NCI-H146 (cell line): ENCODE data around the gene CENPO.

Source experiments
- DNase-seq: peaks from one replicate; lab custom pipeline; 2025; lab: John Stamatoyannopoulos, UW

The CENPO gene

DNA sequence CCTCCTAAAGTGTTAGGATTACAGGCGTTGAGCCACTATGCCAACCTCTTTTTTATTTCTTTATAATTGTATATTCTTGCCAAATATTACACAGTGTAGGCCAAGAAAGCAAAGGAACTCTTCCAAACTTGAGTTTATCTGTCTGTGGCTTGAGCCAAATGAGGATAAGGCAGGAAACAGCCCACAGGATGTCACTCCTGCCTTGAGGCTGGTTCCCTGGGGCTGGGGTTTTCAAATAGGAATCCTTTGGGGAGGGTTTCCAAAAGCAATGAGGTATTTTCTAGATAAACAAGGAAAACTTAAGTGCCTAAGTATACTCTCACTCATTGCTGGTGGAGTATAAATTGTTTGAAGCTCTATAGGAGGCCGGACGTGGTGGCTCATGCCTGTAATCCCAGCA is 70.4 kb downstream of the CENPO start:
- no peak for DNase-seq

DNA sequence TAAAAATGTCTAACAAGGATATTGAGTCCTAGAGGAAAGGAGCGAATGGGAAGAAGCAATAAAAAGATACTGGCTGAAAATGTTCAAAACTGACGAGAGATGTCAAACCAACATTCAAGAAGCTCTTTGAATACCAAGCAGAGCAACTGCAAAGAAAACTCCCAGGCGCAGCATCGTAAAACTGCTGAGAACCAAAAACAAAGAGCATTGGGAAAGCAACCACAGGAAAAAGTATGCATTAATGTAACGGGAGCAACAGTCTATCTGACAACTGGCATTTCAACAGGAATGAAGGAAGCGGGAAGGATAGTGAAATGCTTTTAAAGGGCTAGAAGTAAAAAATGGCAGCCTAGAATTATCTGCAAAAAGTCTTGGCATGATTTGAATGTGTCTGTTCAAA is 73.7 kb downstream of the CENPO start:
- DNase-seq, result no peak

DNA sequence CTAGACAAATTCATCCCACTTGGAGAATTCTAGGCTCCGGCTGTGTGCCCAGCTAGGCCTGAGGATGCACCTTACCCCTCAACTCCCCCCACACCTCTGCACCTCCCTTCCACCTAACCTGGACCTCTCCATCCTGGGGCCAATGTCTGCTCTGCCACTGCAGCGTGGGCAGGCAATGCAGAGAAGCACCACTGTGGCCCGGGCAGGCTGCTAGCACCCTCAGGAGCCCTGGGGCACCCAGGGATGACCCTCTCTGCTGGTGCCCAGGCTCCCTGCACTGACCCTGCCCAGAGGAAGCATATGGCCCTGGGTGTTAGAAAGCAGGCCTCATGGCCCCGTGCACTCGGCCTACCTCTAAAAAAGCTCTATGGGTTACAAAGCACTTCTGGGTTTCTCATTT is 77.2 kb downstream of the CENPO start:
- no peak for DNase-seq

DNA sequence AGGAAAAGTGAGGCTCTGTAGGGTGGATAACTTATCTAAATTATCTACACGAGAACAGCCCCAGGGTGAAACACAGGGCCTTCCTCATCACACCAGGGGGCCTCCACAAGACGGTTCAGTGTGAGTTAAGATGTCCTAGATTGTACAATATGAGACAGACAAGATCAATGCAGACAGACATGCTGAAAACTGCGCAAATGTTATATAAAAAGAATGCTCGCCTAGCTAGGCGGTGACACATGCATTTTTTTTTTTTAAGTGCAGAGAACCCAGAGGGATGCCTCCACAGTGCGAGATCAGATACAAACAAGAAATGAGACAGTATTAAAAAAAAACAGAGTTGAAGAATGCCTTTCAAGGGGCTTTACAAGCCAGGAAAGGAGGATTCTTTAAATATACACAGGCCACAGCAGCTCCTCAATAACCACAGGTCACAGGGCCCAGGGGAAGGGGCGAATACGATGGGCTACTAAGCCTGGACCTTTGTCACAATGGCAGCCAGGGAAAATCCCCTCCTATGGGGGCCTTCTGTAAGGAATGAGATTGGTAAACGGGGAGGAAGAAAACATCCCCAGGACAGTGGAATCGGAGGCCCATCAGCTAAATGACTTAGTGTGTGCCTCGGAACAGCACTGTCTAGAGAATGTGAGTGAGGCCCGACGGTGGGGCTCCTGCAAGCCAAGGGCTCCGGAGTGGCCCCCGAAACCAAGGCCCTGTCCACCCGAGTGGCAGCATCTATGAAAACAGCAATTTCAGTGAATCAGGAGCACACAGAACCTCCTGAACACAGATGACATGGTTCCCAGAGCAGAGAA is 77.9 kb downstream of the CENPO start:
- no peak for DNase-seq

DNA sequence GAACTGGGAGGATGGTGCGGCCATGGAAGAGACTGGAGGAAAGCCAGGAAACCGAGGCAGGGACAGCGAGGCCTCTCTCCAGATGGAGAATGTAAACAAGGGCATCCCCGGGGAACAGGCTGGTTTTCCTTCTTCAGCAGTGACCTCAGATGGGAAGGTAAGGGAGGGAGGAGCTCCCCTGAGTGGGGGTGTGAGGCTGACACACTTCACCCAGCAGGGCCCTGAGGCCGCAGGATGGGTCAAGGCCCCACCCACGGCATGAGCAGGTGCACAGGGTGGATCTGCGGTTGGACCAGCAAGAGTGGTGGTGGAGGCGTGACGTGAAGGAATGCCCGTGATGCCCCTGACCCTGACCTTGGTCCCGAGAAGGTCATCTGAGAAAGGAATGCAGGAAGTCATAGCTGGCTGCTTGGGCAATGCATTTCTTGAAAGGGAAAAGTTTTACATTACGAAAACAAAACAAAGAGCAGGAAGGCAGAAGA is 78.7 kb downstream of the CENPO start:
- DNase-seq, result no peak
